Activated CD8-positive, alpha-beta T cell treated with anti-CD3 and anti-CD28 coated beads, Interleukin-2, amount 10 ng/mL, durations not matched to agents 7 days and 5 days (primary cell): ENCODE measurements around the gene DDX41. TPM values are rescaled to one million over a fixed set of nuclear protein-coding genes. Genes with fewer than 3 reads are reported as not detected.
"Not testable (repeated sequence)": the region's sequence is repeated elsewhere in the genome, so short reads cannot be mapped to it uniquely, and the experiment has no call there.

ENCODE experiments used
- ATAC-seq: fragments of 150-1000 bp; cut with Tn5 transposase; one replicate; pipeline ENCODE4 v1.10.0; 2021; ENCODE audit warnings: moderate library complexity
- CTCF ChIA-PET: fragments of 350-600 bp; sonication (Branson Sonifier 250); formaldehyde crosslinking; loops from one replicate; lab custom pipeline; 2021; ENCODE audit warnings: antibody characterized with exemption; lab: Charles Lee
- POLR2A ChIA-PET: fragments of 350-600 bp; sonication (Branson Sonifier 250); formaldehyde crosslinking; loops from one replicate; lab custom pipeline; 2021; ENCODE audit warnings: antibody characterized with exemption; lab: Charles Lee
- DNase-seq: peaks from one replicate; pipeline ENCODE4 v3.0.0-alpha.2; 2020
- H3K27ac Mint-ChIP-seq: one replicate; pipeline ENCODE4 v1.8.0; 2021; ENCODE audit warnings: mild to moderate bottlenecking, mixed read lengths
- H3K27me3 Mint-ChIP-seq: one replicate; pipeline ENCODE4 v1.8.0; 2021; ENCODE audit warnings: low read depth, mixed read lengths
- H3K36me3 Mint-ChIP-seq: one replicate; pipeline ENCODE4 v1.8.0; 2021; ENCODE audit warnings: low read depth, mixed read lengths
- H3K4me1 Mint-ChIP-seq: one replicate; pipeline ENCODE4 v1.8.0; 2021; ENCODE audit warnings: low read depth, mixed read lengths
- H3K4me3 Mint-ChIP-seq: one replicate; pipeline ENCODE4 v1.8.0; 2021; ENCODE audit warnings: mild to moderate bottlenecking, mixed read lengths
- H3K9me3 Mint-ChIP-seq: one replicate; pipeline ENCODE4 v1.8.0; 2022; ENCODE audit warnings: mixed read lengths; ENCODE audit not compliant: insufficient read depth
- total RNA-seq, 2 experiments: library from RNA; stranded (reverse); gene quantifications; one replicate each; pipeline ENCODE4 v1.2.3, GENCODE V29; 2021

The DDX41 gene
- total RNA-seq, 2 experiments from 2014 or later = 135 to 149 TPM

GRCh38 chr5:177535125-177535524 is 18.4 kb upstream of the DDX41 start:
- no peaks in the 10 kb centered on the region for H3K27me3 Mint-ChIP-seq
- no peak overlapping the region for H3K4me3 Mint-ChIP-seq
- H3K27ac Mint-ChIP-seq = no peak overlapping the region
- H3K9me3 Mint-ChIP-seq = no peaks in the 10 kb centered on the region
- CTCF ChIA-PET = no interaction called here
- POLR2A ChIA-PET = no interaction called here
- H3K36me3 Mint-ChIP-seq = peaks cover 28% of the 10 kb centered on the region
- no peak for ATAC-seq
- DNase-seq = no peak
- H3K4me1 Mint-ChIP-seq = no peaks in the 10 kb centered on the region

DNA sequence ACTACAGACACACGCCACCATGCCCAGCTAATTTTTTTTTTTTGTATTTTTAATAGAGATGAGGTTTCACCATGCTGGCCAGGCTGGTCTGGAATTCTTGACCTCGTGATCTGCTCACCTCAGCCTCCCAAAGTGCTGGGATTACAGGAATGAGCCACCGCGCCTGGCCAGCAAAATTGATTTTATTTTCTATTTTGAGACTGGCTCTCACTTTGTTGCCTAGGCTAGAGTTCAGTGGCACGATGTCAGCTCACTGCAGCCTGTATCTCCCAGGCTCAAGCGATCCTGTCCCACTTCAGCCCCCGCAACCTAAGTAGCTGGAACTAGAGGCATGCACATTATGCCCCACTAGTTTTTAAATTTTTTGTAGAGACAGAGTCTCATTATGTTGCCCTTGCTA is 17.7 kb upstream of the DDX41 start:
- POLR2A ChIA-PET, H3K27ac Mint-ChIP-seq, H3K4me3 Mint-ChIP-seq, H3K9me3 Mint-ChIP-seq, H3K4me1 Mint-ChIP-seq, H3K27me3 Mint-ChIP-seq, ATAC-seq, DNase-seq, CTCF ChIA-PET: not testable (repeated sequence)
- H3K36me3 Mint-ChIP-seq = peaks cover 32% of the 10 kb centered on the region

DNA sequence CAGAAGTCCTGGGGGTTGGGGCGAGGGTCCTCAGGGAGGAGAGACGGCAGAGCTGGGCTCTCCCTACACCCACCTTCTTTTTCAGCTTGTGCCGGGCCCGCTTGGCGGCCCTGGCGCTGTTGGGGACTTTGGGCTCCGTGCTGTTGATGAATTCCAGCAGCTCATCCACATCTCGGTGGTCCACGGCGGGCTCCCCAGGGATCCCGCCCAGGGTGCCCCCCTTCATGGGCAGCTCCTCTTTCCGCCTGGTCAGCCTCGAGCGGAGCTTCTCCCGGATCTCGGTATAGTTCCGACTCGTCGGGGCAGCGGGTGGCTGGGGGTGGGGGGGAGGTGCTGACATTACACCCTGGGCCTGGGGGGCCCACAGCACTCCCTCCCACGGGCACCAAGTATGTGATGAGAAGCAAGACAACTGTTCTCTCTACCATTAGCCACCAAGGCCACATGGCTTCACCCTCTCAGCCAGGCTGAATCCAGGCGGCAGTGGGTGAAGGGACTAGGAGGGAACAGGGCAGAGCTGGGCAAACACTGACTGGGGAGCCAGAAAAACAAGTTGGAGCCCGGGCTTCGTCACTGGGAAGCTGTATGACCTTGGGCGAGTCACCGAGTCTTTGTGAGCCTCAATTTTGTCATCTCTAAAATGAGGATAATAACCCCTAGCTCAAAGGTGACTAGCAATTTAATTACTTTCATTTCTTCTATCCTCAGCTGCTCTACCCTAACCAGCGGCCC is 14.6 kb upstream of the DDX41 start:
- Mint-ChIP-seq H3K9me3 (no peaks in the 10 kb centered on the region), H3K4me1 (no peaks in the 10 kb centered on the region), H3K4me3 (no peak overlapping the region), H3K36me3 (peaks cover 23% of the 10 kb centered on the region), H3K27me3 (no peaks in the 10 kb centered on the region), H3K27ac (peak overlapping the region; percentile 64)
- no peak for ATAC-seq
- ChIA-PET CTCF (no interaction called here), POLR2A (interaction anchor here (0.5 kb wide), 1 partner anchor 276 kb away, joined by 4 read pairs; no protein-coding TSS in a partner anchor)
- DNase-seq = no peak

DNA sequence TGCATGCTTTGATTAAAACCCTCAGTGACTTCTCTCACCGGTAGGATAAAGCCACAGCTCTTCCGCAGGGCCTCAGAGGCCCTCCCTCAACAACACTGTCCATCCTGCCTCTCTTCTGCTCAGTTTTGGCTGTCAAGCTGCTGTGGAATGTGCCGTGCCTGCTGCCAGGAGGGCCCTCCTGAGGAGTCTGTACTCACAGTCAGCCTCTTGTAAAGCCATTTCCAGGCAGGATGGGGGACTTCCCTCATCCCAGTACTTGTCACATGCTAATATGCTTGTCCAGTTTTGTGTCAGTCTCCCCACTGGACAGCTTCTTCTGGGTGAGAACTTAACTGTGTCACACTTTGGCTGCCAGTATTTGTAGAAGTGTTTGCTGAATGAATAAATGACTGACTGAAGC is 13.9 kb upstream of the DDX41 start:
- ChIA-PET CTCF (no interaction called here), POLR2A (no interaction called here)
- Mint-ChIP-seq H3K4me3 (no peak overlapping the region), H3K36me3 (peaks cover 24% of the 10 kb centered on the region), H3K4me1 (no peaks in the 10 kb centered on the region), H3K27ac (peak overlapping the region; percentile 50), H3K27me3 (no peaks in the 10 kb centered on the region), H3K9me3 (no peaks in the 10 kb centered on the region)
- ATAC-seq (no peak), DNase-seq (no peak)

DNA sequence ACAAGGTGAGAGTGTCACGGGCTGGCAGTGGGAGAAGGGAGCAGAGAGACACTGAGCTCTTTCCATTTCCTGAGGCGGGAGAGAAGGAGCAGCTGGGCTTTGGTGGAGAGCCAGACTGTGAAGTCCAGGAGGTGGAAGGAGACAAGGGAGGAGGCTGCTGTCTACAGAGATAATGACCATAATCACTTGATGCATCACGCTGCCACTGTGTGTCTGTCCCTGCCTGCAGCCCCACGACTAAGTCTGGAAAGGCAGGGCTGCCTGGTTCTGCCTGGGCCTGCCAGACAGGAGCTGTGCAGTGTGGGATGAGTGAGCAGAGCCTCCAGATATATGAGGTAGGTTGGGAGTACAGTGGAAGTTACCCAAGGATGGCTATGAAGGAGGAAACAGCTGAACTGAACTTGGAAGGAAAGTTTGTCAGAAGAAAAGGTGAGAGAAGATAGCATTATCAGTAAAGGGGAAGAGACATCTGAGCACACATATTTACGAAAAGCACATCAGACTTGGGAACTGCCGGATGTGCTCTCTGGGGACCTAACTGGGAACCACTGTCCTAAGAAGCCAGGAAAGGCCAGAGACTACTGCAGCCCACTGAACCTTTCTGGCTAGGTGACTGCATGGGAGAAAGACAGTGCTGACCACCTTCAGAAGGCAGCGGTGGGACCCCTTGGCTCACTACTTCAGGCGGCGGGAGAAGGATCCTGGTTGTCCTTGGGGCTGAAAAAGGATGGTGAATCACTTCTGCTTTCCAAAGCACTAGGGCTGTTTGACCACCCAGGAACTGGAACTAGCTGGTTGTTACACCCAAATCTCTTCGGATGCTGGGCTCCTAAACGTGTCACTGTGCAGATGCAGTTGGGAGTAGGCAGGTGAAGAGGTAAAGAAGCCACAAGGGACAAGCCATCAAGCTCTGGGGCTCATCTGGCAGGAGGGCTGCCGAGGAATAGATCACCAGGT is 12.8 kb upstream of the DDX41 start:
- DNase-seq = no peak
- ChIA-PET POLR2A (no interaction called here), CTCF (no interaction called here)

GRCh38 chr5:177528631-177529030 is 11.9 kb upstream of the DDX41 start:
- no peaks in the 10 kb centered on the region for H3K9me3 Mint-ChIP-seq
- no peak overlapping the region for H3K4me3 Mint-ChIP-seq
- CTCF ChIA-PET = no interaction called here
- DNase-seq (no peak), ATAC-seq (no peak)
- H3K36me3 Mint-ChIP-seq = peaks cover 26% of the 10 kb centered on the region
- H3K27ac Mint-ChIP-seq = no peak overlapping the region
- no peaks in the 10 kb centered on the region for H3K4me1 Mint-ChIP-seq
- POLR2A ChIA-PET = no interaction called here
- no peaks in the 10 kb centered on the region for H3K27me3 Mint-ChIP-seq

More for the DNA sequence above, 12.8 kb upstream of the DDX41 start:
- no peaks in the 10 kb centered on the region for H3K9me3 Mint-ChIP-seq
- no peak for ATAC-seq
- H3K4me1 Mint-ChIP-seq = no peaks in the 10 kb centered on the region
- H3K36me3 Mint-ChIP-seq = peaks cover 26% of the 10 kb centered on the region
- H3K27me3 Mint-ChIP-seq = no peaks in the 10 kb centered on the region
- no peak overlapping the region for H3K27ac Mint-ChIP-seq
- H3K4me3 Mint-ChIP-seq = no peak overlapping the region

DNA sequence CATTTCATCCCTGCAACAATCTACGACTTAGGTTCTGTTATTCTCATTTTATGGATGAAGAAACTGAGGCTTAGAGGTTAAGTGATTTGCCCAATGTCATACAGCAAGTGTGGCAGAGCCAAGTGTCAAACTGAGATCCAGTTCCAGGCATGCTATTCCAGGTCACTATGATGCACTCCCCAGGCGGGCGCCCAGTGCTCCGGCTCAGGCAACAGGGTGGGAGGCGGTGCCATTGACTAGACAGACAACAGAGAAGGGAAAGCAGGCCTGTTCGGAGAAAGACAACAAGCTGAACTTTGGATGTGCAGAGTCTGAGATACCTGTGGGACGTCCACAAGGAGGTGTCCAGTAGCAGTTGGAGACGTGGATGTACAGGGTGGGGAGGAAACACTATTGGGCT is 10.8 kb upstream of the DDX41 start:
- Mint-ChIP-seq H3K27ac (no peak overlapping the region), H3K27me3 (no peaks in the 10 kb centered on the region), H3K9me3 (no peaks in the 10 kb centered on the region), H3K4me3 (no peak overlapping the region), H3K36me3 (peaks cover 25% of the 10 kb centered on the region), H3K4me1 (no peaks in the 10 kb centered on the region)
- no peak for ATAC-seq
- CTCF ChIA-PET = interaction anchor here (1.0 kb wide), 1 partner anchor 11 kb away, joined by 3 read pairs; the partner anchor contains the start of gene DDX41
- no peak for DNase-seq
- POLR2A ChIA-PET = no interaction called here

DNA sequence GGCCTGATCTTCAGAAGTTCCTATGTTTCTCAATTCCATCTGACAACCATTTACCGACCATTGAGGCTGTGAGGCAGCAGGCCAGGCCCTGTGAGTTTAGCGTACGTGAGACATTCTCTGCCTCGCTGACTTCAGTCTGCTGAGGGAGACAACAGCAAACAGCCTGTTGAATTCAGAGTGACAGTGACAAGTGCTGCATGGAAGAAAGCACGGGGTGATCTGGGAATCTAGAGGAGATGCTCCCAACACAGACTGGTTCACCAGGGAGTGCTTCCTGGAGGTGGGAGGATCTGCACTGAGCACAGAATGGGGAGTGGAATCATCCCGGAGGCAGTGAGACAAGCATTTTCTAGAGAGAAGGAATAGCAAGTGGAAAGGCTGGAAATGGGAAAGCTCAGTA is 10.0 kb upstream of the DDX41 start:
- peaks cover 22% of the 10 kb centered on the region for H3K36me3 Mint-ChIP-seq
- no peaks in the 10 kb centered on the region for H3K9me3 Mint-ChIP-seq
- ChIA-PET POLR2A (no interaction called here), CTCF (interaction anchor here (1.0 kb wide), 1 partner anchor 10 kb away, joined by 3 read pairs; the partner anchor contains the start of gene DDX41)
- ATAC-seq = no peak
- H3K27me3 Mint-ChIP-seq = no peaks in the 10 kb centered on the region
- H3K27ac Mint-ChIP-seq = no peak overlapping the region
- H3K4me1 Mint-ChIP-seq = peaks cover 1% of the 10 kb centered on the region
- no peak overlapping the region for H3K4me3 Mint-ChIP-seq
- no peak for DNase-seq

DNA sequence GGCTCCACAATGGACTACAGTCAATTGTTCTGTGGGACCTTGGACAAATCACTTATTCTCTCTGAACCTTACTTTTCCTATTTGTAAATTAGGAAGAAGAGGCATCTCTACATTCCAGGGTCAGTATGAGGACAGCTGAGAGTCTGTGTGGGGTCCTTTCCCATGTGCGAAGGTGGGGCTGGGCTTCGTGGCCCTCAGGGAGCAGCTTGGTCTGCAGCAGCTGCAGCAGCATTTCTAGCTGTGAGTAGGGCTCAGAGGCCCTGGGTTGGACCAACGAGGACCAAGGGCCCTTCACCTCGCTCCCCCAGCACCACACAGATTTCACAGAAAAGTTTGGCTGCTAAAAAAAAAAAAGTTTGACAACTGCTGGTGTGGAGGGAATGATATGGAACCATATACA is 9.4 kb upstream of the DDX41 start:
- ATAC-seq = no peak
- H3K4me1 Mint-ChIP-seq = peaks cover 7% of the 10 kb centered on the region
- POLR2A ChIA-PET = no interaction called here
- H3K27ac Mint-ChIP-seq = no peak overlapping the region
- DNase-seq = no peak
- no peaks in the 10 kb centered on the region for H3K9me3 Mint-ChIP-seq
- no peak overlapping the region for H3K4me3 Mint-ChIP-seq
- no peaks in the 10 kb centered on the region for H3K27me3 Mint-ChIP-seq
- CTCF ChIA-PET = no interaction called here
- H3K36me3 Mint-ChIP-seq = peaks cover 27% of the 10 kb centered on the region

- peaks cover 18% of the 10 kb centered on the region for H3K4me1 Mint-ChIP-seq
- ChIA-PET CTCF (interaction anchor here (1.2 to 2.0 kb wide), 2 partner anchors 9 to 23 kb away, joined by 3 to 6 read pairs; no protein-coding TSS in a partner anchor), POLR2A (interaction anchor here (0.8 to 1.0 kb wide), 2 partner anchors 14 to 54 kb away, joined by 3 read pairs; no protein-coding TSS in a partner anchor)
- no peak overlapping the region for H3K4me3 Mint-ChIP-seq
- H3K9me3 Mint-ChIP-seq = no peaks in the 10 kb centered on the region
- no peak overlapping the region for H3K27ac Mint-ChIP-seq
- no peaks in the 10 kb centered on the region for H3K27me3 Mint-ChIP-seq
- DNase-seq (no peak), ATAC-seq (no peak)
- H3K36me3 Mint-ChIP-seq = peaks cover 29% of the 10 kb centered on the region
Measured at GRCh38 chr5:177524941-177525655, 8.3 kb upstream of the DDX41 start.

DNA sequence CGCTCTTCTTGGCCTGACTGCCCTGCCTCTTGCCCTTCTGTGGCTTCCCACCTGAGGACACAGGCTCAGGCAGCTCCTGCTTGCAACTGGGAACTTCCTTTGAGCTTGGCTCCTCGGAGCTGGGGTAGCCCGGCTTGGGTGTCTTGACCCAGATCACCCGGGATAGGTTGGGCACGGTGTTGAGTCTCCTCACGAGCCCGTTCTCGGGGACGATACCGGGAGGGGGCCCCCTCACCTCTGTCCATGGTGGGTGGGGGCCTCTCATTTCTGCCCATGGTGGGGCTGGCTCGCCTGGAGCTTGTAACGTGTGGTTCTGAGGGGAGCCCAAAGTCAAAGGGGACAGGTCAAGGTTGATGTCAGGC is 7.8 kb upstream of the DDX41 start:
- Mint-ChIP-seq H3K36me3 (peaks cover 32% of the 10 kb centered on the region), H3K9me3 (no peaks in the 10 kb centered on the region), H3K27ac (no peak overlapping the region), H3K4me3 (no peak overlapping the region), H3K4me1 (peaks cover 23% of the 10 kb centered on the region), H3K27me3 (no peaks in the 10 kb centered on the region)
- POLR2A ChIA-PET = interaction anchor here (0.8 to 1.0 kb wide), 2 partner anchors 14 to 54 kb away, joined by 3 read pairs; no protein-coding TSS in a partner anchor
- ATAC-seq (no peak), DNase-seq (no peak)
- CTCF ChIA-PET = interaction anchor here (2.0 kb wide), 1 partner anchor 23 kb away, joined by 6 read pairs; no protein-coding TSS in a partner anchor
